ENCODE data around the gene BMERB1. TPM values are rescaled to one million over a fixed set of nuclear protein-coding genes. Genes with fewer than 3 reads are reported as not detected.
"Not testable (repeated sequence)": the region's sequence is repeated elsewhere in the genome, so short reads cannot be mapped to it uniquely, and the experiment has no call there.

BMERB1 gene
- total and polyA plus RNA-seq, 2 experiments from 2014 or later: 7.3 to 10.3 TPM

- Histone ChIP-seq H3K9me3 (ENCODE audit: low read depth) (no peaks in the 10 kb centered on the region), H4K20me1 (ENCODE audit: insufficient read depth, poor library complexity, severe bottlenecking) (no peaks in the 10 kb centered on the region), H3K4me1 (ENCODE audit: insufficient read depth) (no peaks in the 10 kb centered on the region), H3K4me3 (no peak overlapping the region), H3K79me2 (no peaks in the 10 kb centered on the region), H3K9me2 (replicated peaks; ENCODE audit: insufficient read depth) (no peaks in the 10 kb centered on the region), H2AFZ (no peak overlapping the region), H3K4me2 (no peak overlapping the region), H3K27ac (no peak overlapping the region), H3K36me3 (replicated peaks; ENCODE audit: insufficient read depth, low read depth) (no peaks in the 10 kb centered on the region), H3K27me3 (no peaks in the 10 kb centered on the region)
- TF ChIP-seq CTCF (IDR thresholded peaks at IDR 0.05; ENCODE audit: poor library complexity) (no peak), EZH2phosphoT487 (IDR thresholded peaks at IDR 0.05; ENCODE audit: low read depth, severe bottlenecking, unreplicated experiment) (no peak), EZH2 (IDR thresholded peaks at IDR 0.05; ENCODE audit: borderline replicate concordance) (no peak)
- 97% methylated on average over 13 of the region's 13 CpGs for WGBS (ENCODE audit: low lambda C conversion rate, missing lambda C conversion rate)
- DNase-seq (ENCODE audit: low spot score): no peak
Observed at GRCh38 chr16:15605839-15606517, 171.6 kb downstream of the BMERB1 start.

- TF ChIP-seq CTCF (IDR thresholded peaks at IDR 0.05; ENCODE audit: poor library complexity): no peak
- TF ChIP-seq EZH2phosphoT487 (IDR thresholded peaks at IDR 0.05; ENCODE audit: low read depth, severe bottlenecking, unreplicated experiment): no peak
- TF ChIP-seq EZH2 (IDR thresholded peaks at IDR 0.05; ENCODE audit: borderline replicate concordance): no peak
- no peak overlapping the region for H3K27ac ChIP-seq
- H3K9me2 ChIP-seq (replicated peaks; ENCODE audit: insufficient read depth): no peaks in the 10 kb centered on the region
- no peak overlapping the region for H2AFZ ChIP-seq
- H4K20me1 ChIP-seq (ENCODE audit: insufficient read depth, poor library complexity, severe bottlenecking): no peaks in the 10 kb centered on the region
- H3K4me2 ChIP-seq: no peak overlapping the region
- H3K79me2 ChIP-seq: no peaks in the 10 kb centered on the region
- H3K4me1 ChIP-seq (ENCODE audit: insufficient read depth): no peaks in the 10 kb centered on the region
- no peaks in the 10 kb centered on the region for H3K9me3 ChIP-seq (ENCODE audit: low read depth)
- 96% methylated on average over 5 of the region's 5 CpGs for WGBS (ENCODE audit: low lambda C conversion rate, missing lambda C conversion rate)
- H3K4me3 ChIP-seq: no peak overlapping the region
- peaks cover 3% of the 10 kb centered on the region for H3K36me3 ChIP-seq (replicated peaks; ENCODE audit: insufficient read depth, low read depth)
- no peak for DNase-seq (ENCODE audit: low spot score)
- H3K27me3 ChIP-seq: no peaks in the 10 kb centered on the region
Observed at GRCh38 chr16:15606518-15607220, 172.3 kb downstream of the BMERB1 start.

- DNase-seq (ENCODE audit: low spot score); H3K27me3 ChIP-seq; H3K4me2 ChIP-seq; H3K9me3 ChIP-seq (ENCODE audit: low read depth); H3K36me3 ChIP-seq (replicated peaks; ENCODE audit: insufficient read depth, low read depth); H3K79me2 ChIP-seq; H3K27ac ChIP-seq; H3K4me1 ChIP-seq (ENCODE audit: insufficient read depth); H3K4me3 ChIP-seq; H3K9me2 ChIP-seq (replicated peaks; ENCODE audit: insufficient read depth); H2AFZ ChIP-seq; H4K20me1 ChIP-seq (ENCODE audit: insufficient read depth, poor library complexity, severe bottlenecking): not testable (repeated sequence)
- whole genome bisulfite sequencing (ENCODE audit: low lambda C conversion rate, missing lambda C conversion rate): 98% methylated on average over 11 of the region's 12 CpGs
Observed at GRCh38 chr16:15607221-15607699, 172.9 kb downstream of the BMERB1 start.

- no peak overlapping the region for H3K27ac ChIP-seq
- H3K9me2 ChIP-seq (replicated peaks; ENCODE audit: insufficient read depth): no peaks in the 10 kb centered on the region
- DNase-seq (ENCODE audit: low spot score): no peak
- no peak overlapping the region for H3K4me3 ChIP-seq
- no peaks in the 10 kb centered on the region for H3K4me1 ChIP-seq (ENCODE audit: insufficient read depth)
- H4K20me1 ChIP-seq (ENCODE audit: insufficient read depth, poor library complexity, severe bottlenecking): no peaks in the 10 kb centered on the region
- H3K27me3 ChIP-seq: no peaks in the 10 kb centered on the region
- H3K9me3 ChIP-seq (ENCODE audit: low read depth): no peaks in the 10 kb centered on the region
- H3K36me3 ChIP-seq (replicated peaks; ENCODE audit: insufficient read depth, low read depth): peaks cover 4% of the 10 kb centered on the region
- H2AFZ ChIP-seq: no peak overlapping the region
- 95% methylated on average over 13 of the region's 13 CpGs for WGBS (ENCODE audit: low lambda C conversion rate, missing lambda C conversion rate)
- H3K79me2 ChIP-seq: no peaks in the 10 kb centered on the region
- no peak for TF ChIP-seq CTCF (IDR thresholded peaks at IDR 0.05; ENCODE audit: poor library complexity)
- no peak for TF ChIP-seq EZH2phosphoT487 (IDR thresholded peaks at IDR 0.05; ENCODE audit: low read depth, severe bottlenecking, unreplicated experiment)
- TF ChIP-seq EZH2 (IDR thresholded peaks at IDR 0.05; ENCODE audit: borderline replicate concordance): no peak
- H3K4me2 ChIP-seq: no peak overlapping the region
Observed at GRCh38 chr16:15607700-15608396, 173.5 kb downstream of the BMERB1 start.
